Hepatocyte (in vitro differentiated cells): ENCODE results near the gene LCN15.

Experiments
- EZH2 ChIP-seq: fragments of 200-600 bp; sonication (generic); IDR thresholded peaks from 2 replicates; pipeline ENCODE4 v1.6.1; 2016; ENCODE audit warnings: antibody characterized with exemption, mild to moderate bottlenecking, borderline replicate concordance
- EZH2phosphoT487 ChIP-seq: fragments of 200-600 bp; sonication (generic); IDR thresholded peaks from one replicate; pipeline ENCODE4 v1.6.1; 2018; ENCODE audit warnings: antibody characterized with exemption, mild to moderate bottlenecking, low read depth, moderate library complexity; ENCODE audit not compliant: unreplicated experiment, severe bottlenecking
- TF ChIP-seq, protein P1 (sequence below): fragments of 200-600 bp; sonication (generic); IDR thresholded peaks from 2 replicates; pipeline ENCODE4 v1.5.1; 2016; ENCODE audit warnings: antibody characterized with exemption, mild to moderate bottlenecking; ENCODE audit not compliant: poor library complexity

DNA sequence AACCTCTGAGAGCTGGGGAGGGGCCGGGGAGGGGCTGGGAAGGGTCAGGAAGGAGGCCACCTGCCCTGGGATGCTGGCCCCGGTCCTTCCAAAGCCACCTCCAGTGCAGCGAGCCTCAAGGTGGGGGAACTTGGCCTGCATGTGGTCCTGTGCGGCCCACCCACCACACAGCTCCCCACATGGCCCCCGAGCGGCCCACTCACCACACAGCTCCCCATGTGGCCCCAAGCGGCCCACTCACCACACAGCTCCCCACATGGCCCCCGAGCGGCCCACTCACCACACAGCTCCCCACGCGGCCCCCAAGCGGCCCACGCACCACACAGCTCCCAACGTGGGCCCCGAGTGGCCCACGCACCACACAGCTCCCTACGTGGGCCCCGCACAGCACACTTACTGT lies 19.5 kb downstream of the LCN15 start:
- TF ChIP-seq, protein P1, sequence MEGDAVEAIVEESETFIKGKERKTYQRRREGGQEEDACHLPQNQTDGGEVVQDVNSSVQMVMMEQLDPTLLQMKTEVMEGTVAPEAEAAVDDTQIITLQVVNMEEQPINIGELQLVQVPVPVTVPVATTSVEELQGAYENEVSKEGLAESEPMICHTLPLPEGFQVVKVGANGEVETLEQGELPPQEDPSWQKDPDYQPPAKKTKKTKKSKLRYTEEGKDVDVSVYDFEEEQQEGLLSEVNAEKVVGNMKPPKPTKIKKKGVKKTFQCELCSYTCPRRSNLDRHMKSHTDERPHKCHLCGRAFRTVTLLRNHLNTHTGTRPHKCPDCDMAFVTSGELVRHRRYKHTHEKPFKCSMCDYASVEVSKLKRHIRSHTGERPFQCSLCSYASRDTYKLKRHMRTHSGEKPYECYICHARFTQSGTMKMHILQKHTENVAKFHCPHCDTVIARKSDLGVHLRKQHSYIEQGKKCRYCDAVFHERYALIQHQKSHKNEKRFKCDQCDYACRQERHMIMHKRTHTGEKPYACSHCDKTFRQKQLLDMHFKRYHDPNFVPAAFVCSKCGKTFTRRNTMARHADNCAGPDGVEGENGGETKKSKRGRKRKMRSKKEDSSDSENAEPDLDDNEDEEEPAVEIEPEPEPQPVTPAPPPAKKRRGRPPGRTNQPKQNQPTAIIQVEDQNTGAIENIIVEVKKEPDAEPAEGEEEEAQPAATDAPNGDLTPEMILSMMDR = no peak
- TF ChIP-seq EZH2 = no peak
- TF ChIP-seq EZH2phosphoT487 = no peak
